ENCODE data around the gene GOLGA8M.
"Not testable (repeated sequence)": the region's sequence is repeated elsewhere in the genome, so short reads cannot be mapped to it uniquely, and the experiment has no call there.

The GOLGA8M gene

DNA sequence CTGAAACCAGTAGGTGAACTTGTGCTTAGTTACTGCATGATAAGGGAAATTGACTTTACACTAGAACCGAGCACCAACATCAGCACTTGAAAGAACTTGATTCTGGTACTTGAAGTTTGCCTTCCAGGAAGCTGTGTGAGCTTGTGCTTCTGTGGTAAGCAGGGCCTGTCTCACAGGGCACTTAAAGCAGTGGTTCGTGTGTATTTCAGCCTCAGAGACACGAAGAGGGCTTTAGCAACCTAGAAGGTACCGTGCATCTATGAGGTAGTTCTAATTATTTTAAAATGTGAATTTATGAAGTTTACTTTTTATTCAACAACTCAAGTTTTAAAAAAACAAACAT is 56.2 kb downstream of the GOLGA8M start:
- DNase-seq (ENCODE audit: low spot score), result not testable (repeated sequence)

DNA sequence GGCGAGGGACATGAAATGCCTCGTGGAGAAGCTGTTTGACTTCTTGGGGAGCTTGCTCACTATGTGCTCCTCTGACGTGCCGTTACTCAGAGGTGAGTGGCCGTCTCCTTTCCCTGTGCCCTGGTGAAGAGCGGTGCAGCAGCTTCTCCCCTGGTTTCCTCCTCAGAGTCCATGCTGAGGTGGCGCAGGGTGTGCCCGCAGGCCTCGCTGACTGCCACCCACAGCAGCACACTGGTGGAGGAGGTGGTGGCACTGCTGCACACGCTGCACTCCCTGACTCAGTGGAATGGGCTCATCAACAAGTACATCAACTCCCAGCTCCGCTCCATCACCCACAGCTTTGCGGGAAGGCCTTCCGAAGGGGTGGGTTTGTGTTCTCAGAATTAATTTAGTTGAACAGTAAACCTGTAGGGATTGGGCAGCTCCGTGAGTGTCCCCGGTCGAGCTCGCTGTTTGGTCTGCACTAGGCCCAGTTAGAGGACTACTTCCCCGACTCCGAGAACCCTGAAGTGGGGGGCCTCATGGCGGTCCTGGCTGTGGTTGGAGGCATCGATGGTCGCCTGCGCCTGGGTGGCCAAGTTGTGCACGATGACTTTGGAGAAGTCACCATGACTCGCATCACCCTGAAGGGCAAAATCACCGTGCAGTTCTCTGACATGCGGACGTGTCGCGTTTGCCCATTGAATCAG is 56.7 kb downstream of the GOLGA8M start:
- not testable (repeated sequence) for DNase-seq (ENCODE audit: low spot score)

GRCh38 chr15:28654194-28654593 is 58.0 kb downstream of the GOLGA8M start:
- not testable (repeated sequence) for DNase-seq (ENCODE audit: low spot score)

- not testable (repeated sequence) for DNase-seq (ENCODE audit: low spot score)
Observed at GRCh38 chr15:28652538-28652937, 59.7 kb downstream of the GOLGA8M start.
